ENCODE results near the gene HAAO. TPM values are rescaled to one million over a fixed set of nuclear protein-coding genes. Genes with fewer than 3 reads are reported as not detected.

The HAAO gene
- polyA plus RNA-seq, 3 donors from 2014 or later = 0.50 TPM; not detected in 2

DNA sequence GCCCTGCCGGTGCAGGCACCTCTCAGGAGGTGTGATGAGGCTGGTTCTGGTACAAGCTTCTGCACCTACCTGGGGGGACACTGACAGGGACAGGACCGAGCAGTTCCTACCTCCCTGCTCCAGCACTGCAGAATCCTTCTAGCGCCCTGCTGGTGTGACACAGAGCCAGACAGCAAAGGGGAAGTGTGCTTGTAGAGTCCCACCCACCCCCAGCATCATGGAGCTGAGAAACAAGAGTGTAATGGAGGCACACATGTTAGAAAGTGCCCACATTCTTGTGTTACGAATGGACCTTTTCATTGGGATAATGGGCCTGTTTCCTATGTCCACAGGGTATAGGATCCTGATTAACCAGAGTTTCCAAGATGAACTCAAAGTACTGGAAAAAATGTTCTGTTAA lies 66.7 kb downstream of the HAAO start:
- peaks cover 16 to 25% (median 23%) of the 10 kb centered on the region in 3 donors for H3K36me3 Mint-ChIP-seq
- no peaks in the 10 kb centered on the region for H3K4me1 Mint-ChIP-seq
- no peak overlapping the region for H3K4me3 Mint-ChIP-seq
- peaks cover 0 to 2% (median 0%) of the 10 kb centered on the region in 6 donors for H3K9me3 Mint-ChIP-seq
- no peak for DNase-seq
- no peak overlapping the region for H3K27ac Mint-ChIP-seq
- no peaks in the 10 kb centered on the region for H3K27me3 Mint-ChIP-seq (ENCODE audit: low read depth in 3 of 3)

DNA sequence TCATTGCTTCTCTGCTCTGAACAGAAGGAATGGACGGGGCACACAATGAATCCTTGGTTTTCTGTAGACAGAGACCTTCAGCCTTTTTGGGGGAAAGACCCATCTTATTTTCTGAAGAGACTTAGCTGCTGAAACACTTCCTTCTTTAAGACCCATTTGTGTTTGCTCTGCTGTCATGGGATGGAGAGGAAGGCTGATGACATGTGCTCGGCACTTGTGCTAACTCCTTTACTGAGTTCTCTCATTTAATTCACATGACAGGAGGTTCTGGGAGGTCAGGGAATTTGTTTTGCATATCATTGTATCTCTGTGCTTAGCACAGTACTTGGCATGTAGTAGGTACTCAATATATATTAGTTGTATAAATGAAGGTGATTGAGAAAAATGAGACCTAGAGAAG lies 67.5 kb downstream of the HAAO start:
- peaks cover 16 to 19% (median 16%) of the 10 kb centered on the region in 3 donors for H3K36me3 Mint-ChIP-seq

DNA sequence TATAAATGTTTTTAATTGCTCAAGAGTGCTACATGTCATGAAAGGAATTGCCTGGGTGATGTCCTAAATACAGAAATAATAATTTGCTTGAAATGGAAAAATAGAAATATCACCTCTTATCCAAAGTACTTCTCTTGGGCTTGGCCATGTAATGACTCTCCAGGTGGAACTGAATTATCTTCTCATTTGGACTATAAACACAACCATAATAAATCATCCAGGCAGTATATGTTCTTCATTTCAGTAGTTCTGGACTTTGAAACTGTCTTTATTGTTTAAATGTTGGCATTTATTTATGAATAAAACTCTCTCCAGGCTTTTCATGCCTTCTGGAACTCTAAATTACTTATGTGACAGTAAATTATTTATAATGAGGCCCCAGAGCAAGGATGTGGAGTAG lies 68.9 kb downstream of the HAAO start:
- H3K4me3 Mint-ChIP-seq = no peak overlapping the region
- H3K4me1 Mint-ChIP-seq = no peaks in the 10 kb centered on the region
- H3K27me3 Mint-ChIP-seq (ENCODE audit: low read depth in 3 of 3) = no peaks in the 10 kb centered on the region
- H3K27ac Mint-ChIP-seq = no peak overlapping the region
- H3K9me3 Mint-ChIP-seq = no peaks in the 10 kb centered on the region
- peaks cover 13 to 16% (median 15%) of the 10 kb centered on the region in 3 donors for H3K36me3 Mint-ChIP-seq
- no peak for DNase-seq

More for the DNA sequence above, 67.5 kb downstream of the HAAO start:
- Mint-ChIP-seq H3K4me1 (no peaks in the 10 kb centered on the region), H3K9me3 (peaks cover 0 to 2% (median 0%) of the 10 kb centered on the region in 6 donors), H3K27me3 (ENCODE audit: low read depth in 3 of 3) (no peaks in the 10 kb centered on the region), H3K27ac (peak overlapping the region in 1 of 6 donors; percentile 23), H3K4me3 (no peak overlapping the region)
- DNase-seq = no peak

- Mint-ChIP-seq H3K9me3 (no peaks in the 10 kb centered on the region), H3K27me3 (ENCODE audit: low read depth in 3 of 3) (no peaks in the 10 kb centered on the region), H3K4me3 (no peak overlapping the region), H3K27ac (no peak overlapping the region), H3K4me1 (no peaks in the 10 kb centered on the region), H3K36me3 (peaks cover 10 to 16% (median 15%) of the 10 kb centered on the region in 3 donors)
- peak in 1 of 3 donors; percentile 2 for DNase-seq
Observed at GRCh38 chr2:42722320-42723190, 69.8 kb downstream of the HAAO start.

GRCh38 chr2:42721898-42722297 lies 70.5 kb downstream of the HAAO start:
- Mint-ChIP-seq H3K4me1 (no peaks in the 10 kb centered on the region), H3K4me3 (no peak overlapping the region), H3K27me3 (ENCODE audit: low read depth in 3 of 3) (no peaks in the 10 kb centered on the region), H3K9me3 (no peaks in the 10 kb centered on the region), H3K36me3 (peaks cover 10 to 16% (median 15%) of the 10 kb centered on the region in 3 donors), H3K27ac (no peak overlapping the region)
- DNase-seq = no peak

Other genes with a start within 250 kb of the HAAO start
- 1 to 10 TPM; 3.8 to 7.5 (median 7.0) TPM for gene MTA3, start 224.0 kb downstream of the HAAO start, polyA plus RNA-seq
- not detected for gene OXER1, start 28.4 kb downstream of the HAAO start, polyA plus RNA-seq

Data from immature natural killer cell (primary cell).